Smooth muscle cell (in vitro differentiated cells): Measurements from ENCODE around the gene TMEM63B. TPM values are rescaled to one million over a fixed set of nuclear protein-coding genes. Genes with fewer than 3 reads are reported as not detected.

Experiments used
- DNase-seq: peaks from one replicate; lab custom pipeline; 2025; ENCODE audit not compliant: unreplicated experiment; lab: John Stamatoyannopoulos, UW
- H2AFZ ChIP-seq: fragments of 200-600 bp; sonication (generic); 2 replicates; pipeline ENCODE4 v1.6.0; 2016; ENCODE audit warnings: antibody characterized with exemption, low read depth, mild to moderate bottlenecking
- H3F3A ChIP-seq: fragments of 200-600 bp; sonication (generic); 2 replicates; pipeline ENCODE4 v1.6.0; 2017; ENCODE audit warnings: antibody characterized with exemption, low read depth
- H3K27ac ChIP-seq: fragments of 200-600 bp; sonication (generic); 2 replicates; pipeline ENCODE4 v1.5.1; 2016; ENCODE audit warnings: low read depth, mild to moderate bottlenecking
- H3K27me3 ChIP-seq: fragments of 200-600 bp; sonication (generic); 2 replicates; pipeline ENCODE4 v1.6.1; 2016; ENCODE audit warnings: low read depth, mild to moderate bottlenecking
- H3K36me3 ChIP-seq: fragments of 200-600 bp; sonication (generic); 2 replicates; pipeline ENCODE4 v1.5.1; 2016; ENCODE audit warnings: low read depth
- H3K4me1 ChIP-seq: fragments of 200-600 bp; sonication (generic); 2 replicates; pipeline ENCODE4 v1.5.1; 2016; ENCODE audit warnings: low read depth
- H3K4me2 ChIP-seq: fragments of 200-600 bp; sonication (generic); 2 replicates; pipeline ENCODE4 v1.6.0; 2016; ENCODE audit warnings: mild to moderate bottlenecking
- H3K4me3 ChIP-seq: fragments of 200-600 bp; sonication (generic); 2 replicates; pipeline ENCODE4 v1.5.1; 2016; ENCODE audit warnings: mild to moderate bottlenecking
- H3K79me2 ChIP-seq: fragments of 200-600 bp; sonication (generic); 2 replicates; pipeline ENCODE4 v1.6.0; 2016; ENCODE audit warnings: low read depth, mild to moderate bottlenecking
- H3K9ac ChIP-seq: fragments of 200-600 bp; sonication (generic); 2 replicates; pipeline ENCODE4 v1.6.0; 2016; ENCODE audit warnings: low read depth
- H3K9me3 ChIP-seq: fragments of 200-600 bp; sonication (generic); replicated peaks from 2 replicates; pipeline ENCODE4 v1.5.1; 2016; ENCODE audit warnings: low read depth
- H4K20me1 ChIP-seq: fragments of 200-600 bp; sonication (generic); 2 replicates; pipeline ENCODE4 v1.6.0; 2016; ENCODE audit warnings: low read depth
- WGBS: methylation state at CpG from one replicate; pipeline ENCODE4 v1.1.7; 2016; ENCODE audit warnings: low lambda C conversion rate; 5-methylcytosine and 5-hydroxymethylcytosine counted together
- polyA plus RNA-seq: library from polyadenylated mRNA; unstranded; fragments of >200 nt; fragmentation: Nextera tagmentation; extraction: Ambion mirVana; gene quantifications from 2 replicates; pipeline ENCODE4 v1.2.1, GENCODE V29; 2016
- total RNA-seq: library from RNA; depleted of rRNA; stranded (reverse); fragments of >200 nt; gene quantifications from 2 replicates; pipeline ENCODE4 v1.2.3, GENCODE V29; 2014
- TF ChIP-seq, protein P1 (sequence below): fragments of 200-600 bp; sonication (generic); IDR thresholded peaks from 2 replicates; pipeline ENCODE4 v1.5.1; 2017; ENCODE audit warnings: borderline replicate concordance, mild to moderate bottlenecking, antibody characterized with exemption; ENCODE audit not compliant: insufficient read depth, poor library complexity, severe bottlenecking

TMEM63B gene
- total and polyA plus RNA-seq, 2 experiments from 2014 or later, result 10.8 to 21.2 TPM

DNA sequence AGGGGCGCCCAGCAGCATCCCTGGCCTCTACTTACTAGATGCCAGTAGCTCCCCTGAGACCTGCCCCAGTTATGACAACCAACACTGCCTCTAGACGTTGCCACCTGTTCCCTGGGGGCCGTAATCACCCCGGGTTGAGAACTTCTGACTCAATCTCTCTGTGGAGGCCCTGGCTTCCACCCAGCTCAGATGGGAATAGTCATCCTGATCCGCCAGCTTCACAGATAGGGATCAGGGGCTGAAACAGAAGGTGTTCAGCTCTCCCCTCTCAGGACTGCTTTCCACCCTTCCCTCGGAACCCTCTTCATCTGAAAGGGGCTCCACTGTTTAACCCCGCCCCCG is 34.6 kb downstream of the TMEM63B start:
- DNase-seq, result no peak
- H3K36me3 ChIP-seq, result no peaks in the 10 kb centered on the region
- TF ChIP-seq, protein P1, sequence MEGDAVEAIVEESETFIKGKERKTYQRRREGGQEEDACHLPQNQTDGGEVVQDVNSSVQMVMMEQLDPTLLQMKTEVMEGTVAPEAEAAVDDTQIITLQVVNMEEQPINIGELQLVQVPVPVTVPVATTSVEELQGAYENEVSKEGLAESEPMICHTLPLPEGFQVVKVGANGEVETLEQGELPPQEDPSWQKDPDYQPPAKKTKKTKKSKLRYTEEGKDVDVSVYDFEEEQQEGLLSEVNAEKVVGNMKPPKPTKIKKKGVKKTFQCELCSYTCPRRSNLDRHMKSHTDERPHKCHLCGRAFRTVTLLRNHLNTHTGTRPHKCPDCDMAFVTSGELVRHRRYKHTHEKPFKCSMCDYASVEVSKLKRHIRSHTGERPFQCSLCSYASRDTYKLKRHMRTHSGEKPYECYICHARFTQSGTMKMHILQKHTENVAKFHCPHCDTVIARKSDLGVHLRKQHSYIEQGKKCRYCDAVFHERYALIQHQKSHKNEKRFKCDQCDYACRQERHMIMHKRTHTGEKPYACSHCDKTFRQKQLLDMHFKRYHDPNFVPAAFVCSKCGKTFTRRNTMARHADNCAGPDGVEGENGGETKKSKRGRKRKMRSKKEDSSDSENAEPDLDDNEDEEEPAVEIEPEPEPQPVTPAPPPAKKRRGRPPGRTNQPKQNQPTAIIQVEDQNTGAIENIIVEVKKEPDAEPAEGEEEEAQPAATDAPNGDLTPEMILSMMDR, result no peak
- H3K9ac ChIP-seq, result no peak overlapping the region
- H3K27ac ChIP-seq, result no peak overlapping the region
- H2AFZ ChIP-seq, result no peak overlapping the region
- WGBS, result 82% methylated on average over 8 of the region's 8 CpGs
- no peaks in the 10 kb centered on the region for H3K79me2 ChIP-seq
- H3K27me3 ChIP-seq, result no peaks in the 10 kb centered on the region
- H4K20me1 ChIP-seq, result no peaks in the 10 kb centered on the region
- H3K4me3 ChIP-seq, result no peak overlapping the region
- H3K4me1 ChIP-seq, result no peaks in the 10 kb centered on the region
- no peak overlapping the region for H3K4me2 ChIP-seq
- no peaks in the 10 kb centered on the region for H3F3A ChIP-seq
- no peaks in the 10 kb centered on the region for H3K9me3 ChIP-seq

DNA sequence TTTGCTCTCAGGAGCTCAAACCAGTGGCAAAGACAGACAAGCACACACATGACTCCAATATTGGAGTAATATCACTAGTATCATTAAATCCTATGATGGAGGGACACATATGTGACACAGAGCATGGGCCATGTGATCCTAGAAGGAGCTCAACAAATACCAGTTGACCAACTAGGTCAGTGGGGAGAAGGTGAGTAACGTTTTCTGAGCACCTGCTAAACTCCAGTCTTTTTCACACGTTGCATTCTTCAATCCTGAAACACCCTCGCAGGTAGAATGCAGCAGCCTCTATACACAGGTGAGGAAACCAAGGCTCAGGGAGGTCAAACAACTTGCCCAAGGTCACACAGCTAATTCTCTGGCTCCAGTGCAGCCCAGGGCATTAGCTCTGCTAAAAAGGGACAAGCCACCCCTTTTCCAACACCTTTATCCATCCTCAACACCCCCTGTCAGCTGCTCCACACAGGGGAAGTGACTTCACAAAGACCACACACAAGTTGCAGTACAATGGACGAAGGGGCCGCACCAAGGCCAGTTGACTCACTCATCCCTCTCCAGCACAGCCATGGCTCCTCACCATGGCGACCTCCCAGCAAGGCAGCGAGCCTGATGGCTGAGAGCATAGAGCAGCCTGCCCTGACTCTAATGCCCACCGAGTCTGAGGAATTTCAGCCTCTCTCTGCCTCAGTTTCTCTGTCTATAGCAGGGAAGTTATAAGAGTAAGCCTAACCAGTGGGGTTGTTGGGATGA is 35.7 kb downstream of the TMEM63B start:
- WGBS, result 74% methylated on average over 8 of the region's 8 CpGs
- Histone ChIP-seq H3F3A (no peaks in the 10 kb centered on the region), H3K9me3 (no peaks in the 10 kb centered on the region), H3K9ac (no peak overlapping the region), H3K4me1 (no peaks in the 10 kb centered on the region), H3K36me3 (no peaks in the 10 kb centered on the region), H3K27ac (no peak overlapping the region), H3K4me2 (no peak overlapping the region), H3K79me2 (no peaks in the 10 kb centered on the region), H3K4me3 (no peak overlapping the region), H4K20me1 (no peaks in the 10 kb centered on the region), H2AFZ (no peak overlapping the region), H3K27me3 (no peaks in the 10 kb centered on the region)
- no peak for DNase-seq
- TF ChIP-seq, protein P1, result no peak

DNA sequence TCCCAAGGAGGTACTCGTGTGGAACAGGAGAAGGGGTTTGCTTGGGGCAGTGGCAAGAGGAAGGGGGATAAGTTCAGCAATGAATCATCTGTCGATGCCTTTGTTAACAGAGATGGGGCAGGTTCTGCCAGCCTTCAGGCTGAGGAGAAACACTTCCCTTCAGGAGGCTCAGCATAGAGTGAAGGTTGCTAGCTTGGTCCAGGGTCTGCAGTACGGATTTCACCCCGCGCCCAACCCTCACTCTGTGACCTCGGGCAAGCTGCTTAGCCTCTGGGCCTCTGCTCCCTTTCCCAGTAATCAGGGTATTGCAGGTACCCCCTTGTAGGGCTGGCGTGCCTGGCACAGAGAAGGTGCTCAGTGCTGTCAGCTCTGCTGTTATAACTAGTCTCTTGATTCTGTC is 38.8 kb downstream of the TMEM63B start:
- H3K9ac ChIP-seq, result no peak overlapping the region
- no peaks in the 10 kb centered on the region for H3K79me2 ChIP-seq
- no peaks in the 10 kb centered on the region for H3K36me3 ChIP-seq
- no peaks in the 10 kb centered on the region for H3F3A ChIP-seq
- no peaks in the 10 kb centered on the region for H3K9me3 ChIP-seq
- peaks cover 4% of the 10 kb centered on the region for H3K27me3 ChIP-seq
- H3K27ac ChIP-seq, result no peak overlapping the region
- WGBS, result 79% methylated on average over 7 of the region's 7 CpGs
- H3K4me2 ChIP-seq, result no peak overlapping the region
- H2AFZ ChIP-seq, result no peak overlapping the region
- DNase-seq, result no peak
- TF ChIP-seq, protein P1, result no peak
- H4K20me1 ChIP-seq, result no peaks in the 10 kb centered on the region
- no peaks in the 10 kb centered on the region for H3K4me1 ChIP-seq
- H3K4me3 ChIP-seq, result no peak overlapping the region
